CD4-positive, alpha-beta T cell treated with Interferon alpha-2 for 1 hour (primary cell): Measurements from ENCODE around the gene ASCC3.
A peak's percentile ranks its signal among the peaks of the same experiment; 100 is the strongest.
"Not testable (repeated sequence)": the region's sequence is repeated elsewhere in the genome, so short reads cannot be mapped to it uniquely, and the experiment has no call there.

Source experiments
- DNase-seq, 2 donors: peaks; one replicate each; pipeline ENCODE4 v3.0.0-alpha.2; 2020 to 2022

ASCC3 gene

GRCh38 chr6:100803264-100804045 lies 77.7 kb downstream of the ASCC3 start:
- DNase-seq, result no peak

- no peak for DNase-seq
These were observed 80.1 kb downstream of the ASCC3 start for GRCh38 chr6:100801036-100801435.

GRCh38 chr6:100796049-100796823 lies 84.9 kb downstream of the ASCC3 start:
- no peak for DNase-seq

GRCh38 chr6:100790084-100790483 lies 91.0 kb downstream of the ASCC3 start:
- DNase-seq, result peak in 1 of 2 donors; percentile 4

GRCh38 chr6:100785982-100786381 lies 95.1 kb downstream of the ASCC3 start:
- no peak for DNase-seq

GRCh38 chr6:100780648-100781047 lies 100.5 kb downstream of the ASCC3 start:
- DNase-seq, result no peak

- no peak for DNase-seq
These were observed 105.5 kb downstream of the ASCC3 start for GRCh38 chr6:100775667-100776066.

- DNase-seq, result no peak
These were observed 106.4 kb downstream of the ASCC3 start for GRCh38 chr6:100774681-100775080.

- no peak for DNase-seq
These were observed 112.2 kb downstream of the ASCC3 start for GRCh38 chr6:100768816-100769351.

- DNase-seq, result no peak
These were observed 117.4 kb downstream of the ASCC3 start for GRCh38 chr6:100763617-100764241.

GRCh38 chr6:100761841-100762240 lies 119.3 kb downstream of the ASCC3 start:
- no peak for DNase-seq

- not testable (repeated sequence) for DNase-seq
These were observed 122.7 kb downstream of the ASCC3 start for GRCh38 chr6:100758386-100758785.

- DNase-seq, result no peak
These were observed 127.7 kb downstream of the ASCC3 start for GRCh38 chr6:100753421-100753820.

GRCh38 chr6:100751590-100751989 lies 129.5 kb downstream of the ASCC3 start:
- DNase-seq, result no peak

GRCh38 chr6:100745419-100746041 lies 135.6 kb downstream of the ASCC3 start:
- no peak for DNase-seq

GRCh38 chr6:100740439-100740838 lies 140.7 kb downstream of the ASCC3 start:
- no peak for DNase-seq

GRCh38 chr6:100737720-100738119 lies 143.4 kb downstream of the ASCC3 start:
- DNase-seq, result not testable (repeated sequence)

GRCh38 chr6:100731411-100731810 lies 149.7 kb downstream of the ASCC3 start:
- DNase-seq, result no peak

- DNase-seq, result no peak
These were observed 150.8 kb downstream of the ASCC3 start for GRCh38 chr6:100730001-100730980.

GRCh38 chr6:100726666-100727065 lies 154.5 kb downstream of the ASCC3 start:
- no peak for DNase-seq

GRCh38 chr6:100724696-100725095 lies 156.4 kb downstream of the ASCC3 start:
- DNase-seq, result no peak

- no peak for DNase-seq
These were observed 156.9 kb downstream of the ASCC3 start for GRCh38 chr6:100724222-100724621.
